Stimulated activated naive B cell treated with anti-CD40 and anti-IgM and Interleukin-4, amounts not matched to agents 10 μg/mL and 1 μg/mL and 100 μg/mL, for 72 hours (primary cell): ENCODE data around the gene TUBA4B.

Source experiments
- ATAC-seq, 2 donors: fragments of 150-1000 bp; cut with Tn5 transposase; replicated peaks; 2 replicates each; pipeline ENCODE4 v1.10.0; 2021; ENCODE audit warnings: moderate library complexity in 1 of 2
- DNase-seq: peaks from one replicate; pipeline ENCODE4 v3.0.0; 2021
- H3K27ac Mint-ChIP-seq: one replicate; pipeline ENCODE4 v1.8.0; 2022; ENCODE audit warnings: mild to moderate bottlenecking, mixed read lengths
- H3K27me3 Mint-ChIP-seq, 2 donors: one replicate each; pipeline ENCODE4 v1.8.0; 2022; ENCODE audit warnings: mixed read lengths in 2 of 2
- H3K36me3 Mint-ChIP-seq, 2 donors: one replicate each; pipeline ENCODE4 v1.8.0; 2022; ENCODE audit warnings: mixed read lengths in 2 of 2, mild to moderate bottlenecking in 1 of 2
- H3K4me1 Mint-ChIP-seq, 2 donors: one replicate each; pipeline ENCODE4 v1.8.0; 2022; ENCODE audit warnings: mixed read lengths in 2 of 2, mild to moderate bottlenecking in 1 of 2
- H3K4me3 Mint-ChIP-seq, 2 donors: one replicate each; pipeline ENCODE4 v1.8.0; 2022; ENCODE audit warnings: mild to moderate bottlenecking in 2 of 2, mixed read lengths in 2 of 2, moderate library complexity in 1 of 2
- H3K9me3 Mint-ChIP-seq, 2 donors: one replicate each; pipeline ENCODE4 v1.8.0; 2022; ENCODE audit warnings: mixed read lengths in 2 of 2, mild to moderate bottlenecking in 1 of 2

TUBA4B gene

DNA sequence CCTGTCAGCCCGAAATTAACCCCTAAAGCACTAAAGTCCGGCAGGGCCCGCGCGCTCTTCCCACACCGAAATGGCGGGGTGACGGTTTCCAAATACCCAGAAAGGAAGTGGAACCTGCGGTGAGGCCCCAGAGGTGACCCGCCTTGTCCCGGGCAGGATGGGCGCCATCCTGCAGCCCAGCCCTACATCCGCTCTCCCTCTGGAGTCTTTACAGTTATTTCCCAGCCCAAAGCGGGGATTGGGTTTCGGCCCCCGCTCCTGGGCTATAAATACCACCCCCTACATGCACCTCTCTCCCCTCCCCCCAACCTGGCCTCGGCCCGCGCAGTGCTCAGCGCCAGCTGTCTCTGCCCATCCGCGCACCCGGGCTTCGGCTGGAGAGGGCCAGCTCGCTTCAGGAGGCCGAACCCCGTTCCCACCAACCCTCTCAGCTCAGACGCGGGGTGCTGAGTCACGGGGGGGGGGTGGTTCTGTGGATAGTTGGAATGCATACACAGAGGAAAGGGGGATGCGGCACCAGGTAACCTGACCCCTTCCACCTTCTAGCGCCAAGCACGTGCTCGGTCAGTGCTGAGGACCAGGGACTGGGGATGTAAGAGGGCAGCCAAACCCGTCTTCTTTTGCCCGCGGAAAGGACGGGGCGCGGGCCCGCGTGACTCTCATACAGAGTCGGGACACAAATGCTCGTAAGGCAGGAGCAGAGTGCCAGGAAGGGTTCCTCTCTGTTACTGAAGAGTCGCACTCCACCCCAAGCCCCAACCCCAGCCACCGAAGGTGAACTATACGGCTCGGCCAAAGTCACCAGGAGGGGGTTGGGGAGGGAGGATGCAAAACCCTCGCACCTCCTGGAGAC lies at the start of gene TUBA4B:
Gene TUBA4B (plus strand): TSS at position 344 of the 853 bp plus-strand sequence. CDS start 165 bp downstream, at position 509.
- ATAC-seq (peak; percentile 22), DNase-seq (peak; percentile 49)
- Mint-ChIP-seq H3K9me3 (no peaks in the 10 kb centered on the region), H3K4me3 (peak within 1 kb of the TSS; percentile 79 to 87), H3K27me3 (no peaks in the 10 kb centered on the region), H3K4me1 (peaks cover 49 to 63% of the 10 kb centered on the region in 2 donors), H3K27ac (peak within 1 kb of the TSS; percentile 95), H3K36me3 (peaks cover 33 to 45% of the 10 kb centered on the region in 2 donors)

DNA sequence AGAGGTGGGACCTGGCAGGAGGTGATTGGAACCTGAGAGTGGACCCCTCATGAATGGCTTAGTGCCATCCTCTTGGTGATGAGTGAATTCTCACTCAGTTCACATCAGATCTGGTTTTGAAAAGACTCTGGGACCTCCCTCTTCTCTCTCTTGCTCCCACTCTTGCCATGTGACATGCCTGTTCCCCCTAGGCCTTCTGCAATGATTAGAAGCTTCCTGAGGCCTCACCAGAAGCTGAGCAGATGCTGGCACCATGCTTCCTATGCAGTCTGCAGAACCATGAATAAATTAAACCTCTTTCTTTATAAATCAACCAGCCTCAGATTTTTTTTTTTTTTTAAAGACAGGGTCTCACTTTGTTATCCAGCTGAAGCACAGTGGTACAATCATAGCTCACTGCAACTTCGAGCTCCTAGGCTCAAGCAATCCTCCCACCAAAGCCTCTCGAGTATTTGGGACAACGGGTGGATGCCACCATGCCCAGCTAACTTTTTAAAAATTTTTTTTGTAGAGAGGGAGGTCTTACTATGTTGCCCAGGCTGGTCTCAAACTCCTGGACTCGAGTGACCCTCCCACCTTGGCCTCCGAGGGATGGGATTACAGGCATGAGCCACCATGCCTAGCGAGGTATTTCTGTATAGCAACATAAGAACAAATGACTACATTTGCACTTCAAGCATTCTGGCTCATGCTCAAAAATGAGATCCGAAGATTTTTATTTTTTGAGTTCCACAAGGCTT lies 48.4 kb upstream of the TUBA4B start:
- Mint-ChIP-seq H3K36me3 (peaks cover 9% of the 10 kb centered on the region in 2 donors), H3K4me1 (peaks cover 21 to 24% of the 10 kb centered on the region in 2 donors), H3K27me3 (peaks cover under 1 to 2% of the 10 kb centered on the region in 2 donors), H3K4me3 (no peak overlapping the region), H3K27ac (peak overlapping the region; percentile 65), H3K9me3 (peaks cover 0 to 2% of the 10 kb centered on the region in 2 donors)
- ATAC-seq (no peak), DNase-seq (no peak)

DNA sequence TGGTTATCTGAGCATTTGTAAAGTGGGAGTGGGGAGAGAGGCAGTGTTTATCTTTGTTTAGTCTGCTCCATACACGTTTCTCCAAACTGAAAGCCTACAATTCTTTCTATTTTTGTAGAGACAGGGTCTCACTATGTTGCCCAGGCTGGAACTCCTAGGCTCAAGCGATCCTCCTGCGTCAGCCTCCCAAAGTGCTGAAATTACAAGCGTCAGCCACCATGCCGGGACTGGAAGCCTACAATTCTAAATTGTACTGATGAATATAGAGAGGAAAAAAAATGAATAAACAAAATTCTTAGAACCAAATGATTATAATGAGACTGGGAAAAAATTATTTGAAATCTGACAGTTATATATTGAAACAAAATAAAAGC lies 47.9 kb upstream of the TUBA4B start:
- Mint-ChIP-seq H3K4me1 (peaks cover 21 to 24% of the 10 kb centered on the region in 2 donors), H3K27me3 (no peaks in the 10 kb centered on the region), H3K36me3 (peaks cover 9 to 13% of the 10 kb centered on the region in 2 donors), H3K4me3 (peak overlapping the region; percentile 17 to 43), H3K9me3 (peaks cover 0 to 2% of the 10 kb centered on the region in 2 donors), H3K27ac (no peak overlapping the region)
- ATAC-seq (no peak), DNase-seq (no peak)

DNA sequence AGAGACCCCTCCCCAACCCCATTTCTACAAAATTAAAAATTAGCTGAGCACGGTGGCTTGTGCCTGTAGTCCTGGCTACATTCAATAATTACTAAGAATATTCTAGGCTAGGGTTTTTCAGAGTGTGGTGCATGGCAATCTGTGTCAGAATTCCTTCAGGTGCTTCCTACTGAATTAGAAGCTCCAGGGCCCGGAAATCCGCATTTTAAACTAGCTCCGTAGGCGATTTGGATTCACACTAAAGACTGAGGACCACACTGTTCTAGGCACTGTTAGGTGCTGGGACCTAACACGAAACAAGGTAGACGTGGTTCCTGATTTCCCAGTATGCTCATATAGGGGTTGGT lies 47.1 kb upstream of the TUBA4B start:
- Mint-ChIP-seq H3K9me3 (peaks cover 0 to 2% of the 10 kb centered on the region in 2 donors), H3K36me3 (peaks cover 12 to 17% of the 10 kb centered on the region in 2 donors), H3K27ac (peak overlapping the region; percentile 97), H3K27me3 (no peaks in the 10 kb centered on the region), H3K4me3 (peak overlapping the region; percentile 76 to 90), H3K4me1 (peaks cover 21 to 24% of the 10 kb centered on the region in 2 donors)
- ATAC-seq, result no peak
- DNase-seq, result no peak

DNA sequence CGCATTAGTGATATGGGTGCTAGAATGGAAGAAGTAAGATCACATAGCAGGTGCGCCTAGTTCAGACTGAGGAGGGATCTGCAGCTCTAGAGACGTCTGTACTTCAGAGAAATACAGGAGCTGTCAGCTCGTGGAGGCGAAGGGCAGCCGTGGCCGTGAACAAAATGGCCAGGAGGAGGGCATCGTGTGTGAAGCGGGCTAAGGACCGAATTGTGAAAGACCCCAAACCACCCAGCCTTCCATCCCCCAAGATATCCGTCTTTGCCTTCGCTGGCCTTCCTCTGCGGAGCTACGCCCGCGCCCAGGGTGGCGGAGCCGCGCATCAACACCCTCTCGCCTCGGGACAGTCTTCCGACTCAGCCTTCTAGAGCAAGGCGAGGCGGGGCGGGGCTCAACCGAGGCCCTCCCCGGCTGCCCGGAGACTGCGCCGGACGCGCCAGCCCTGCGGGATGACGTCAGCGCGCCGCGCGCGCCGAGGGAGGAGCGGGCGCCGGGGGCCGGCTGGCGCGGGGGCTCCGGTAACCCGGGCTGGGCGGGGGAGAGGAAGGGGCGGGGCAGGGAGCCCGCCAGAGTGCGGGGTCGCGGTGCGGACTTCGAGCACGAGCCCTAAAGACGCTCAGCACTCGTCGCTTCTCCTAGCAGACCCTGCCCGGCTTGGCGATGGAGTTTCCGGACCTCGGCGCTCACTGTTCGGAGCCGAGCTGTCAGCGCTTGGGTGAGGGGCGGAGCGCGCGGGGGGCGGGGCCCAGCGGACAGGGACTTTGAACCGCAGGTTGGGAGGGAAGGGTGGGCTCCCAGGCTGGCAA lies 46.5 kb upstream of the TUBA4B start, which contains the start of gene ZFAND2B:
Gene ZFAND2B (plus strand): TSS at position 455 of the 806 bp plus-strand sequence. CDS start 206 bp downstream, at position 661.
- H3K4me1 Mint-ChIP-seq, result peaks cover 21 to 29% of the 10 kb centered on the region in 2 donors
- H3K36me3 Mint-ChIP-seq, result peaks cover 15 to 19% of the 10 kb centered on the region in 2 donors
- peak; percentile 94 for DNase-seq
- H3K27me3 Mint-ChIP-seq, result no peaks in the 10 kb centered on the region
- H3K4me3 Mint-ChIP-seq, result peak within 1 kb of the TSS; percentile 76 to 90
- peak; percentile 96 to 97 for ATAC-seq
- H3K27ac Mint-ChIP-seq, result peak within 1 kb of the TSS; percentile 97
- H3K9me3 Mint-ChIP-seq, result peaks cover 0 to 2% of the 10 kb centered on the region in 2 donors

DNA sequence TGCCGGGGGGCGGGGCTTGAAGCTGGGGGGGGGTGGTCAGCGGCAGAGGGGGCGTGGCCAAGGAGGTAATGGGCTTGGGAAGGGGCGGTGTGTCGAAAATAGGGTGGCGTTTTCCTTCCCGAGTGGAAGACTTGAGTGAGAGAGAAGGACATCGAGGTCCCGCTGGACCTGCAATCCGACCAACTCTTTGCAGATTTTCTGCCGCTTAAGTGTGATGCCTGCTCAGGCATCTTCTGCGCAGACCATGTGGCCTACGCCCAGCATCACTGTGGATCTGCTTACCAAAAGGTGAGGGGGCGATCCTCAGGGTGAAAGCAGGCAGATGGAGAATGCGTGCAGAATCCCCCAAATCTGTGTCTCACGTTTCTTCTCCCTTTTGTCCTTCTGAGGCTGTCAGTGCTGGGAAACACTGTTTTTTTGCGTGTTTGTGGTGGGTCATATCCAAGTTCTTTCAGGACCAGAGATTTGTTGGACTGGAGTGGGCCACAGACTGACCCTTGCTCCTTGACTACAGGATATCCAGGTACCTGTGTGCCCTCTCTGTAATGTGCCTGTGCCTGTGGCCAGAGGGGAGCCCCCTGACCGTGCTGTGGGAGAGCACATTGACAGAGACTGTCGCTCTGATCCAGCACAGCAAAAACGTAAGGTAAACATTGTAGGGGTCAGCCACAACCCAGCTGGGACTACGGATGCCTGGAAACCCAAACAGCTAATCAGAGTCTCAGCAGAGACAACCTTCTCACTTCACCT lies 45.7 kb upstream of the TUBA4B start:
- ATAC-seq (no peak), DNase-seq (no peak)
- H3K9me3 Mint-ChIP-seq, result peaks cover 0 to 2% of the 10 kb centered on the region in 2 donors
- peaks cover 22 to 26% of the 10 kb centered on the region in 2 donors for H3K36me3 Mint-ChIP-seq
- H3K27me3 Mint-ChIP-seq, result no peaks in the 10 kb centered on the region
- H3K27ac Mint-ChIP-seq, result peak overlapping the region; percentile 11
- H3K4me3 Mint-ChIP-seq, result peak overlapping the region; percentile 76 to 90
- peaks cover 21 to 37% of the 10 kb centered on the region in 2 donors for H3K4me1 Mint-ChIP-seq

DNA sequence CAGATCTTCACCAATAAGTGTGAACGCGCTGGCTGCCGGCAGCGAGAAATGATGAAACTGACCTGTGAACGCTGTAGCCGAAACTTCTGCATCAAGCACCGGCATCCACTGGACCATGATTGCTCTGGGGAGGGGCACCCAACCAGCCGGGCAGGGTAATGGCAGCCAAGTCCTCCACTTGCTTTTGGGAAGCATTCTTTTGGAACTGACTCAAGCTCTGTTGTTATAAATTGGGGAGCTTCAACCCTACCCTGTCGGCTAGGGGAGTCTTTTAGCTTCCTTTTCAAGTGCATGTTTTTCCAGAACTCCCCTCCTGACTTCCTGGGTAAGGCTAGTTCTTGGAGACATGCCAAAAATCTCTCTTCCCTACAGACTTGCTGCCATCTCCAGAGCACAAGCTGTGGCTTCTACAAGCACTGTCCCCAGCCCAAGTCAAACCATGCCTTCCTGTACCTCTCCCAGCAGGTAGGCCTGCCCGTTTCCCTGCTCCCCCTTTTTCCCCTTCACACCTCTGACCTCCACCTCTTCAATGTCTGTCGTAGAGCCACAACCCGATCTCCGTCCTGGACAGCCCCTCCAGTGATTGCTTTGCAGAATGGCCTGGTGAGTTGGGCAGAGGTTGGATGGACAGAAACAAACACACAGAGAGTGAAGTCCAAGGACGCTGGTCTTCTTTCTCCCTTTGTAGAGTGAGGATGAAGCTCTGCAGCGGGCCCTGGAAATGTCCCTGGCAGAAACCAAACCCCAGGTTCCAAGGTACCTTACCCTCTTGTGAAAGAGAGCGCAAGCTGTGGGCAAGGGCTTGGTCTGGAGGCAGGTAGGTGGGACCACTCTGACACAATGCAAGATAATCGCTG lies 44.9 kb upstream of the TUBA4B start:
- Mint-ChIP-seq H3K4me1 (peaks cover 21 to 39% of the 10 kb centered on the region in 2 donors), H3K4me3 (peak overlapping the region; percentile 76 to 90), H3K9me3 (peaks cover 0 to 2% of the 10 kb centered on the region in 2 donors), H3K36me3 (peaks cover 27% of the 10 kb centered on the region in 2 donors), H3K27me3 (no peaks in the 10 kb centered on the region), H3K27ac (peak overlapping the region; percentile 31)
- ATAC-seq (no peak), DNase-seq (no peak)

DNA sequence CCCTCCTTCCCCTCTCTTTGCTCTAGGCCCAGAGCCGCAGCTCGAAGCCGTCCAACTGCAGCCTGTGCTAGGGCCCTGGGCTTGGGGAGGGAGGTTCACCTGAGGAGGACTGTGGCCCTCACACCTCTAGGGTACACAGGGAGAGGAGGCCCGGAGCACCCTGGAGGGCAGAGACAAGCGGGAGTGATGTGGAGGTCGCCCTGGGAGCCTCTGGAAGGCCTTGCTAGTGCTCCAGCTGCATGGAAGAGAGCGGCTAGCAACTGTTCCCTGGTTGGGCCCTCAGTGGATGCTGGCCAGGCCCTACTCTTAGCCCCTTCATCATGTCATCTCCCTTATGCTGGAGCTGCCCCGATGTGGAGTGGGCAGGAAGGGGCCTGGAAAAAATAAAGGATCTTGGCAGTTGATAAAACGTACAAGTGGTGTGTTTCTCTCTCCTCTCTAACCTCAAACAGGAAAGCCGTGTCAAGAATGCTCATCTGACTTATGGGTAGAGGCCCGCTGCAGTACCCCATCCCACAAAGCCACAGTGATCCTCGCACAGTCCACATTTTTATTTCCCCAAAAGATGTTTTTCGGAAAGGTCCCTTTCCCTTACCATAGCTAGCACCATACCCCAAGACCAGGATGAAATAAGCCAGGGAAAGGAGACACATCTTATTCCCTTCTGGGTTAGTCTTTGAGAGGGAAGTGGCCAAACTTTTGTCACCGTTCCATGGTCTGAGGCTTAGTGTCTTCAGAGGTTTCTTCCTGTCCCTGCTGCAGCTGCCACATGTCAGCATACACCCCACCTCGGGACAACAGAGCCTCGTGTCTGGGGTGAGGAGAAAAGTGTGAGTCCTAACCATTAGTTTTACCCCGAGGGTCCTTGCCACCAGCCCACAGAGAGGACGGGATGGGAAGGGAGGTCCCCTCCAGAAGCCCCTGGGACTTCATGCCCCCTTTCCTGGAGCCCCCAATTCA lies 43.5 kb upstream of the TUBA4B start:
- peaks cover 37% of the 10 kb centered on the region in 2 donors for H3K36me3 Mint-ChIP-seq
- no peak for DNase-seq
- H3K4me3 Mint-ChIP-seq, result no peak overlapping the region
- H3K27ac Mint-ChIP-seq, result peak overlapping the region; percentile 83
- no peak for ATAC-seq
- peaks cover 0 to under 1% of the 10 kb centered on the region in 2 donors for H3K9me3 Mint-ChIP-seq
- H3K4me1 Mint-ChIP-seq, result peaks cover 21 to 39% of the 10 kb centered on the region in 2 donors
- no peaks in the 10 kb centered on the region for H3K27me3 Mint-ChIP-seq

DNA sequence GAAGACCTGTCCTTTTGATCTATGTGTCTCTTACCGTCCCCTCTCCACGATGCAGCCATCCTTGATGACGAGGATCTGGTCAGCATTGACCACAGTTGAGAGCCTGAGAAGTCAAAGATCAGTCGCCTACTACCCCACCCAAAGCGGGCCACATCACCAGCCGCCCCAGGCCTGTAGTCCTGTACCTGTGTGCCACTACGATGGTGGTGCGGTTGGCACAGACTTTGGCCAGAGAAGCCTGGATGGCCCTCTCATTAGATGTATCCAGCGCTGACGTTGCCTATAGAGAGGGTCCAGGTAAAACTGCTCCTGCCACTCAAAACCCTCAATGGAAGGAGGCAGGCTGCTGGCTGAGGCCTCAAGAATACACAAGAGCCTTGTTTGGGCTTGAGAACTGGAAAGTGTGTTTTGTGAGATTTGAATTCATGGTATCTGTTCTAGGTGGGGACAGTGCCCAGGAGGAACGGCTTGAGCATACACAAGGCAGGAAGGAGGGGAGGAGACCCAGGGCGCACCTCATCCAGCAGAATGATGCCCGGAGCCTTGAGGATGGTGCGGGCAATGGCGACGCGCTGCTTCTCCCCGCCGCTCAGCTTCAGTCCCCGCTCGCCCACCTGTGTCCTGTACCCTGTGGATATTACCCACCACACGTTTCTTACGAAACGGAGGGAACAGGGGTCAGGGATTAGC lies 42.7 kb upstream of the TUBA4B start:
- ATAC-seq, result no peak
- Mint-ChIP-seq H3K4me1 (peaks cover 24 to 39% of the 10 kb centered on the region in 2 donors), H3K4me3 (no peak overlapping the region), H3K27ac (peak overlapping the region; percentile 73), H3K36me3 (peaks cover 40 to 42% of the 10 kb centered on the region in 2 donors), H3K27me3 (no peaks in the 10 kb centered on the region), H3K9me3 (no peaks in the 10 kb centered on the region)
- DNase-seq, result no peak

DNA sequence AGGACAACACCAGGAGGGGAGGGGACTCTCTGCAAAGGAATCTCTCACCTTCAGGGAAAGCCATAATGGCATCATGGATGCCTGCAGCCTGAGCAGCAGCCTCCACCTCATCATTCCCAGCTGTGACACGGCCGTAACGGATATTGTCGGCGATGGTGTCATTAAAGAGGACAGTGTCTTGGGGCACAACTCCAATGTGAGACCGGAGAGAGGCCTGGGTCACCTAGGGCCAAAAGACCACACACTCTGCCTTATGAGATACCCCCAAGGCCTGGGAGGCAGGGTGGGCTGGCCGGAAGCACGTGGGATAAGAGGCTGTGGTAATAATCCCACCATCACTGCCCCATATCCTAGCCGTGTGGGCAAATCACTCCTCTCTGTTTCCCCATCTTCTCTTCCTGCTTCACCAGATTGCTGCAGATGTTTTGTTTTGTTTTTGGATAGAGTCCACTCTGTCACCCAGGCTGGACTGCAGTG lies 42.1 kb upstream of the TUBA4B start:
- DNase-seq (no peak), ATAC-seq (no peak)
- Mint-ChIP-seq H3K27ac (peak overlapping the region; percentile 87), H3K36me3 (peaks cover 42 to 44% of the 10 kb centered on the region in 2 donors), H3K4me3 (no peak overlapping the region), H3K27me3 (no peaks in the 10 kb centered on the region), H3K9me3 (no peaks in the 10 kb centered on the region), H3K4me1 (peaks cover 25 to 41% of the 10 kb centered on the region in 2 donors)

DNA sequence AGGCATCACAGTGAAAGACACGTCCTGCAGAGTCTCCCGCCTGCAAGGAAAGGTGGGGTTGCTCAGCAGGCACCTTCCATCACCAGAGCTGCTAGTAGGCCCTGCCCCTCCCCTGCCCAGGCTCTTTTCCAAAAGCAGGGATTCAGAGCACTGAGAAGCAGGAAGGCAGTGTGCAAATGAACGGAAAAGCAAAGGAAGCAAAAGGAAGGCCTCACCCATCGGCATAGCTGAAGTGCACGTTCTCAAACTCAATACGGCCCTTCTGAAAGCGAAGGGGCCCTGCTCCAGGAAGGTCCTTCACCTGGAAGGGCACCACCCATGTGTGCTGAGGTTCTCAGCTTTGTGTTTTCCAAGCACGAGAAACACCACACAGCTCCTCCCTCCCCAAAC lies 40.0 kb upstream of the TUBA4B start:
- H3K27me3 Mint-ChIP-seq, result no peaks in the 10 kb centered on the region
- ATAC-seq (no peak), DNase-seq (no peak)
- peaks cover 51 to 54% of the 10 kb centered on the region in 2 donors for H3K36me3 Mint-ChIP-seq
- peak overlapping the region; percentile 20 for H3K27ac Mint-ChIP-seq
- H3K4me3 Mint-ChIP-seq, result no peak overlapping the region
- peaks cover 25 to 49% of the 10 kb centered on the region in 2 donors for H3K4me1 Mint-ChIP-seq
- H3K9me3 Mint-ChIP-seq, result no peaks in the 10 kb centered on the region
